SK-MEL-5 (cell line): ENCODE data around the gene MATCAP1. TPM values are rescaled to one million over a fixed set of nuclear protein-coding genes. Genes with fewer than 3 reads are reported as not detected.

Experiments used
- DNase-seq: peaks from one replicate; pipeline ENCODE4 v3.0.0-alpha.2; 2016; ENCODE audit warnings: low read depth, low spot score
- in situ Hi-C: cut with HindIII; loops from 2 replicates; pipeline ENCODE4 v1.10.0; 2016; ENCODE audit warnings: low sequenced_read_pairs, high pct_unique_total_duplicates, low pct_unique_long_range_greater_than_20kb
- total RNA-seq: library from RNA; depleted of rRNA; stranded (reverse); fragments of >200 nt; shearing (Covaris generic); gene quantifications from 2 replicates; pipeline ENCODE4 v1.2.3, GENCODE V29; 2014

Gene MATCAP1
- total RNA-seq, 1 experiment from 2014 or later, result 4.4 TPM

- no peak for DNase-seq
- in situ Hi-C loops, result no loop called here
Measured at GRCh38 chr16:67196881-67197280, 13.1 kb upstream of the MATCAP1 start.

- in situ Hi-C loops, result no loop called here
- DNase-seq, result no peak
Measured at GRCh38 chr16:67195676-67196075, 11.9 kb upstream of the MATCAP1 start.

- in situ Hi-C loops, result no loop called here
- DNase-seq, result no peak
Measured at GRCh38 chr16:67194260-67194659, 10.5 kb upstream of the MATCAP1 start.

GRCh38 chr16:67193536-67193935 lies 9.8 kb upstream of the MATCAP1 start:
- in situ Hi-C loops, result no loop called here
- no peak for DNase-seq

GRCh38 chr16:67192781-67193361 lies 9.1 kb upstream of the MATCAP1 start:
- DNase-seq, result no peak
- in situ Hi-C loops, result no loop called here

- DNase-seq, result peak; percentile 88
- in situ Hi-C loops, result no loop called here
Measured at GRCh38 chr16:67191995-67192681, 8.4 kb upstream of the MATCAP1 start, which contains the start of gene E2F4. Gene E2F4, plus strand, starts transcription at chr16:67192155. Its CDS starts 73 bp downstream, at chr16:67192228.

GRCh38 chr16:67191411-67191994 lies 7.7 kb upstream of the MATCAP1 start:
- in situ Hi-C loops, result no loop called here
- DNase-seq, result no peak

GRCh38 chr16:67190448-67191399 lies 7.0 kb upstream of the MATCAP1 start:
- in situ Hi-C loops, result no loop called here

GRCh38 chr16:67190041-67190440 lies 6.3 kb upstream of the MATCAP1 start, which contains the start of gene EXOC3L1:
Gene EXOC3L1, minus strand, starts transcription at chr16:67190136. Its CDS starts 460 bp downstream, at chr16:67189676.
- no peak for DNase-seq
- in situ Hi-C loops, result no loop called here

More at GRCh38 chr16:67190448-67191399, 7.0 kb upstream of the MATCAP1 start:
- DNase-seq, result no peak

GRCh38 chr16:67188798-67189197 lies 5.0 kb upstream of the MATCAP1 start:
- no peak for DNase-seq
- in situ Hi-C loops, result no loop called here

- no peak for DNase-seq
- in situ Hi-C loops, result no loop called here
Measured at GRCh38 chr16:67188323-67188722, 4.6 kb upstream of the MATCAP1 start.

GRCh38 chr16:67187175-67187890 lies 3.6 kb upstream of the MATCAP1 start:
- in situ Hi-C loops, result no loop called here
- DNase-seq, result no peak

GRCh38 chr16:67186550-67186950 lies 2.8 kb upstream of the MATCAP1 start:
- in situ Hi-C loops, result no loop called here
- no peak for DNase-seq

GRCh38 chr16:67185651-67186134 lies 1.9 kb upstream of the MATCAP1 start:
- no peak for DNase-seq
- in situ Hi-C loops, result no loop called here

GRCh38 chr16:67184995-67185650 lies 1.4 kb upstream of the MATCAP1 start:
- in situ Hi-C loops, result no loop called here
- peak; percentile 84 for DNase-seq

GRCh38 chr16:67184453-67184994 lies 761 bp upstream of the MATCAP1 start:
- DNase-seq, result no peak
- in situ Hi-C loops, result no loop called here
